Femur (tissue), 1 donor: ENCODE measurements around the gene FMNL1.

Experiments
- DNase-seq: peaks from one replicate; pipeline ENCODE4 v3.0.0-alpha.2; 2017

The FMNL1 gene

DNA sequence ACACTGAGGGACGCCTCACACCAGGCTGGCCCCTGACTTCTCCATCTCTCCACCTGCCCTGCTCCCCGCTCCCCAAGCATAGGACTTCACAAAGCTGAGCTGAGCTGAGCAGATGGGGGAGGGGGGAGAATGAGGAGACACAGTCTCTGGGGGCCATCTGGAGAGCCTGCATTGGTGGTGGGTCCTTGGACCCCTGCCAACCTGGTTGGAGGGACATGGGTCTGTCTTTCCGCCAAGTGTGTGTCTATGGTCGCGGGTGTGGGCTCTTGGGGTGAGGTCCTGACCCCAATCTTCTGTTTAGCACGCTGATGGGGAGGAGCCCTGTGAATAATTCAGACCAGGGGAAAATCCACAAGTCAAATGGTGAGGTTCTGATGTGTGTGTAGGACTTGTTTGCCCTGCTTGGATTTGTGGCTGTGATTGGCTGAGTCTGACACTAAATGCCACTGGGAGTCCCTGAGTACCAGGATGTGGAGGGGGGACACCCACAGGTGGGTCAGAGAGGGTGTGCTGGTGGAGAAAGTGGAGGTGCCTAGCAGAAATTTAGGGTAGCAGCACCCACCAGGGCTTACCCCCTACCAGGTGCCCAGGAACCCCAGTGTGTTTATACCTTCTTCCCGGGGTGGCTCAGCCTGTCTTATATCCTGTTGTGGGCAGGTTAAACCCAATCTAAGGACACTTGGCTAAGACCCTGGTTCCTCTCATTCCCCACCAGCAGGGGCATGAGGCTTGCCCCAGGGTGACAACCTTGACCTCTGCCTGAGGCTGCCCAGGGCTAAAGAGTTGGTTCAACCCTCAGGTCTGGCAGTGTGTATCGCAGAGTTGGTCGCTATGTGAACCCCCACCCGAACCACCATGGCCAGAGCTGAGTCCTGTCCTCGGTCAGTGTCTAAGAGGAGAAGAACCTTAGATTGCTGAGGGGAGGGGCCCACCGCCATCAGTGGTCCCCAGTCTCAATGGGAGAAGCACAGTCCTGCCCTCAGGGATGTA lies 2.1 kb downstream of the FMNL1 start:
- no peak for DNase-seq

DNA sequence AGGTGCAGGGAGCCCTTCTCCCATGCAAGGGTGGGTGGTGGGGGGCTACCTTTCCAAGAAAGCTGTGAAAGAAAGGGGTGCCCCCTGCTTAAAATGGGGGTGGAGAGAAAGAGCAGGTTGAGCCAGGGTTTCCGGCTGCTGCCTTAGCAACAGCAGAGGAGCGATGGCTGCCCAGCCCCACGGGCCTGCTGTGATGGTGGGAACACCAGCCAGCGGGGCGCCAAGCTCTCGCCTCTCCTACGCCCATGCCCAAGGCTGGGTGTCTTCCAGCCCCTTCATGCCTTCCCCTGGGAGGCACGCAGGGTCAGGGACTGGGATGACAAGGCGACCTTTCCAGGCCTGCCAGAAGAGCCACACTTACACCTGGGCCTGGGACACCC lies 3.0 kb downstream of the FMNL1 start:
- DNase-seq: no peak

DNA sequence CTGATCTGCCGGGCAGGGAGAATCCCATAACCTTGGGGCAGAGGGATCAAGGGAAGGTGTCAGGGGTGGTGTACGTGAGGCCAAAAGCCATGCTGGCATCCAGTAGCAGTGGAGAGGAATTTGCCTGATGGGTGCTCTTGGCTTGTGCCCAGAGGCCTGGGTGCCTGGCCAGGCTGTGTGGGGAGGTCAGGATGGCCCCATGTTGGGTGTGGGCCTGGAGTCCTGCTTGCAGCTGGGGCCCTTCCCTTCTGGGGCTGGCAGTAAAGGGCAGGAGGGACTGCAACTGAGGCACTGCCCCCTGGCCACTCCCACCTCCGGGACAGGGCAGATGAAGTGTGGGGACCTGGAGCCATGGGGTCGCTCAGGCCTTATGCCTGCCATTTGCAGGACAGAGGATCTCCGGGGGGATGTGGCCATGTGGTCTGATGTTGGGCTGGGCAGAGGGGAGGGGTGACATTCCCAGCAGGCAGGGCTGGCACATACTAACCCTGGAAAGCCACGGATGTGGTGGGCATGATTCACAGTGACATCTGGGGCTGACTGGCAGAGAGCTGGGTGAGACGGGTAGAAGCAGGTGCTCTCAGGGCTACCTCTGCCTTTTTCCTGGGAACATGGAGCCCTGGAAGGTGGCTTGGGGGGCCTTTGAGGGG lies 3.5 kb downstream of the FMNL1 start:
- DNase-seq: peak; percentile 41

DNA sequence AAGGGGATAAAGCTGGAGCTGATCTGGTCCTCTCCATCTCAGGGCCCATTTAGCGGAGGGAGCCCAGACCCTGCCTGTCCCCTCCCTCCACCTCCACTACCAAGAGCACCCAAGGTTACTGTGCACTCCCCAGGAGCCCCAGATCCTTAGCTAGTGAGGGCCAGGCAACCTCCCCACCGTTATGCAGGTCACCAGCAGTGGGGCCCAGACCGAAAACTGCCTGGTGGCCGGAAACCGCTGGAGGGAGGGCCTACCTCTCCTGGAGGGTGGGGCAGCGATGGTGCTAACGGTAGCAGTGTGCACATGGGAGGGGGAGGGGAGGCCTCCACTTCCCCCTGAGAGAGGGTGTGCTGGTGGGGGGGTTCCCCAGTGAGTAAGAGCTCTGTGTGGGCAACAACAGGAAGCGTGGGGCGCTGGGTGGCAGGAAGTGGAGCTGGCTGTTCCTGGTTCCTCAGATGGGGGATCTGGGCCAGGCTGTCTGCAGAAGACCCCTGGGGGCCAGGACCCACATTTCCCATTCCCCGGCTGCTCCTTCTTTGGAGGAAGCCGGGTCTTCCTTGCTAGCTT lies 4.4 kb downstream of the FMNL1 start:
- DNase-seq: peak; percentile 83

DNA sequence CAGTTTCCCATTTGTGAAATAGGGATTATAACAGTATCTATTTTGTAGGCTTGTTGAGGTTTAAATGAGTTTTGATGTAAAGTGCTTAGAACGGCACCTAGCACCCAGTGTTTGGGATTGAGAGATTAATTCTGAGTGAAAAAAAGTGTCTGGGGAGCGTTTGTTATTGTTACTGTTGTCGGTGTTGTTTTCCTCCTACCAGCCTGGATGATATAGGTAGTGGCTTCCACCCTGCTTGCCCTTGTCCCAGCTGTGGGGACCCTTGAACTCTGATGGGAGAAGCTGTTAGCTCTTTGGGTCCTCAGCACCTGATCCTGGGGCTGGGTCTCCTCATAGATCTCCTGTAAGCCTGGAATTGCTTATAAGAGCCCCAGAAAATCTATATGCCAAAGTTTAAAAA lies 4.9 kb downstream of the FMNL1 start:
- no peak for DNase-seq

DNA sequence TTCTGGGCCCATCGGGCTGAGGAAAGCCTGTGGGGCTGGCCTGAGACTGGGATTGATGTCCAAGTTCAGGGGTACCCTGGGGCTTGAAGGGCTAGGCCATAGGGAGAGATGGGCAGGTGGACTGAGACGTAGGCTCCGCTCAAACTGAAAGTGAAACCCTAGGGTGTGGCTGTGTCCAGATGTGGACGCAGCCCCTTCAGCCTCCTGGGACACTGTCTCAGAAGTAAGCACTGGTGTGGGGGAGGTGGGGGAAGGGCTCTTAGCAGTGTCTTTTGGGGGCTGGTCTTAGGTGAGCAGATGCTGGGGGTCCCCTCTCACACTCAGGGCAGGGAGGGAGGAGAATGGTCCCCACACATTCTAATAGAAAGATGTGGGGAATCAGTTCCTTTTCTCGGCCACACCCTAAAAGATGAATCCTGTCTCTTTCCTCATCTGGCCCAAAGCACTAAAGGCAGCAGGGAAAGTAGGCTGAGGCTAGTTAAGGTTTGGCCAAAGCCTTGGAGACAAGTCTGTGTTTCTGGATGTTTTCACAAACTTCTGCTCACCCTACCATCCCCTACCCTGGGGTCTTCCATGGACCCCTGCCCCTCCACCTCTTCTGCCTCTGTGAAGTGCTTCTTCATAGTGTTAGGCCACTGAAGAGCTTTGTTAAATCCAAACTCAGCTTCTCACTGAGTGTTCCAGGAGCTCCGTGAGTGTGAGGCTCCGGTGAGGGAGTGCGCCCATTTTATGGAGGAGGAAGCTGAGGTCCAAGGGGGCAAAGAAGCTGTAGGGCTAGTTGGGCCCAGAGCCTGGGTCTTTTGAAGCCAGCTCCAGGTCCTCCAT lies 5.6 kb downstream of the FMNL1 start:
- no peak for DNase-seq

DNA sequence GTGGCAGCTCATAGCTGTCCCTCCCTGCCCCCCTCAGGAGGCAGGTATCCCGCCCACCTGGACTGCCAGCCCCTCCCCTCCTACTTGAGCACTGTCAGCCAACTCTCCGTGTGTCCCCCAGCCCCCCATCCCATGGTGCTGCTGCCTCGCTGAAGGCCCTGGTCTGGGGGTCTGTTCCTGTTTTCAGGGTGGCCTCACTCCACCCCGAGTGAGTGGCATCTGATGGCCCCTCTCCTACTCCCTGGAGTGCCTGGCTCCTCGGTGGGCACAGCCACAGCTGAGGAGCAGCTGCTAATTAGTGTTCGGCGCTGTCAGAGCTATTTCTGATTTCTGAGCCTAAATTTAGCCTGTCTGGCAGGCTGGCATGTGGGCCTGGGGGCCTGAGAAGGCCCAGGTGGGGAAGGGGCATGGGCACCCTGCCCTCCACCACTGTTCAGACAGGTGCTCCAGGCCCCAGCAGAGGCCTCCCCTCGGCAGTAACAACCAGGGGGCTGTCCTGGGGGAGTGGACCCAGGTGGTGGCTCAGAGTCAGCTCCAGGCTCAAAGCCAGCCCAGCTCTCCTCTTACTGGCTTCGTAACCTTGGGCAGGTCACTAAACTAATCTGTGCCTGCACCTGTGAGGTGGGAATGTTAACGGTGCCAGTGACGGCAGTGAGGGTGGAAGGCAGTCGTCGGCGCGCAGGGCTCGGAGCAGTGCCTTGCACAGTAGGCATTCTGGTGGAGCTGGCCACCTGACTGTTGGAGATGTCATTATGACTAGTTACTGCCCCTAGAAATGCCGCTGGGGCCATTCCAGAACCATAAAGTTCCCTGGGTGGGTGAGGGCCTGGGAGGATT lies 6.5 kb downstream of the FMNL1 start:
- no peak for DNase-seq

DNA sequence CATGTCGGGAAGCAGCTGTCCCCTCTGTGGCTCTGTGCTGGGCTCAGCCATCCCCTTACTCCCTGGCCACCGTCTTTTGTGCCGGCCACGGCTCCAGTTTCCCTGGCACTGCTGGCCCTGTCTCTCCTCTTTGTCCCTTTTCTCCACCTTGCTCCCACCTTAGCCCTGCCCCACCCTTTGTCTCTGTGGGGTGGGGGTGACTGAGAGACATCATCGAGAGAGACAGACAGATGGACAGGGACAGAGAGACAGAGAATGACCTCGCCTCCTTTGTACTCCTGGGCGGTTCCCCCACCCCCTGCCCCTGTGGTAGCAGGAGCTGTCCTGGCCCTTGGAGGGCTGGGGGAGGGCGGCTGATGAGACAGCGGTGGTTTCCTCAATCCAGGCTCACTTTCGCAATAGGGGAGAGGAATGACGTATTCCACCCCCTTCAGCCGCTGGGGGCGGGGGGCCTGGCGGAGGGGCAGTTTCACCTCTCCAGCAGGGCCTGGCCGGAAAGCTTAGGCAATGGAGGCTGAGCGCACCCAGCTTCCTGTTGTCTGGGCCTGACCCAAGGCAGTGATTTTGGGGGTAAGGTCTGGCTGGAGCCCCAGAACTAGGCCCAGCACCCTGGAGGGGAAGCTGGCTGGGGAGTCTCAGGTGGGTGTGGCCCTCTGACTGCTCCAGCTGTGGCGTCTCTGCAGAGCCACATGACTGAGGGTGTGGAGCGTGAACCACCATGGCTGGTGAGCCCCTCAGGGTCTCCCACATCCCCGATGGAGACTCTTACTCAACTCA lies 7.3 kb downstream of the FMNL1 start:
- peak; percentile 86 for DNase-seq

DNA sequence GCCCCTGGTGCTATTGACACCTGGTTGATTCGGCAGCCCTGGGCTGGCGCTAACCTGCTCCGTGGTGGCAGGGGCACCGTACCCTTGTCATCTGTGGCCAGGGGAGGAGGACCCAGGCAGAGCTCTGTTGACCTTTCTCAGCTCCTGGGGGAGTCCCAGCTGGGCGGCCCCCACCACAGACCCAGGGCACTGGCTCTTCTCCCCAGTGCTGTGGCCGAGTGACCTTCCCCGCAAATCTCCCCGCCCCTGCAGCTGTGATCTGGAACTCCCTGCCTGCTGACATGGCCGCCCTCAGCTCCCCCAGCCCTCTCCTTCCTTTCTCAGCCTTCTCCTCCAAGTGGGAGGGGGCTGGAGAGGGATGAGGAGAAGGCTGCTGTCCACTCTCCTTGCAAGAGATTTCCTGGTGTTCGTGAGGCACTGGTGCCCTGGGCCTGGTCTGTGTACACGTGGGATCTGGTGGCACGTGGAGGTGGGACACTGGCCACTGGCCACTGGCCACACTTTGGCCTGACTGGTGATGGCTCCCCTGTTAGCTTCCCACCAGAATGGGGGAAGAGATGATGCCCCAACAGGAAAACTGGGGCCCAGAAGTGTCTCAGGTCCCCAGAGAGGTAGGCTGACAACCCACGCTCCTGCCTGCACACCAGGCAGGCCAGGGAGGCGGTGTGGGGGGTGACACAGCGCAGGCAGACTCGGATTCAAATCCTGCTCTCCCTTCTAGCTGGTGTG lies 8.2 kb downstream of the FMNL1 start:
- DNase-seq: no peak

DNA sequence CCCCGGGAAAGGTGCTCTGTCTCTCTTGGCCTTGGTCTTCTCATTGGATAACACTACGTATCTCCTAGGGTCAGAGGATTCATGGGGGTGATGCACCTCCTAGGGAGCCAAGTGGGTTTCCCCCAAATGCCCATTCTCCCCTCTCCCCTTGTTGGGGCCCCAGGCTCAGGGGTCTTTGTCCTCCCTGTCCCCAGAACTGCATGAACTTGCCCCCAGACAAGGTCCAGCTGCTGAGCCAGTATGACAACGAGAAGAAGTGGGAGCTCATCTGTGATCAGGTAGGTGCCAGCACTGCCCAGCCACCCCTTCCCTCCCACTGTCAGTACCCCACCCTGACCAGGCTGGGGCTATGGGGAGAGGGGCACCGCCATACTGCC lies 8.7 kb downstream of the FMNL1 start:
- no peak for DNase-seq

DNA sequence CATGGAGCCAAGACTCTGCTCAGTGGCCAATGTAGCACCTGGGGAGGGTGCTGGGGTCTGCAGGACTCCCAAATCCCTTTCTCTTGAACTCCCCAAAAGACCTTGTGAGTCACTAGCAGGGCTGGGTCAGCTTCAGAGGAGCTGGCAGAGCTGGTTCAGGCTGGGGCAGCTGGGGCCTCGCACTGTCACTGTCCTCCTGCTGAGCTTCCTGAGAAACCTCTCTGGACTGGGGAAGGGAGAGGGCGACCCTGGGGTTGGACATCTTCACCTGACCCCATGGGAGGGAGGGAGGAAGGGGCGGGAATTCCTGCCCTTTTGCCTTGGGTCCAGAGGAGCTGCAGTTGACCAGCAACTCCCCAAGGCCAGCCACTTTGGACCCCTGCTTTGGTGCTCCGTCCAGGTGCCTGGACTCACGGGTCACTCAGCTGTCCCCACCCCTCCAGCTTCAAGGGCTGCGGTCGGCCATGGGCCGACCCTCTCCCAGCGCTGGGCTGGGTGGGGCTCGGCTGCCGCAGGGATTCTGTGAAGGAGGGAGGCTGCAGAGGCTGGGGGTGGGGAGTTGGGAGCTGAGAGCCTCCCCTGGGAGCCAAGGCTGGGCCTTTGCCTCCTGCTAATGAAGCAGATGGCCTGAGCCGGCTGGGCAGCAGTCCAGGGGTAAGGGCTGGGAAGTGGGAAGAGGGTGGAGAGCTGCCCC lies 9.2 kb downstream of the FMNL1 start:
- no peak for DNase-seq

DNA sequence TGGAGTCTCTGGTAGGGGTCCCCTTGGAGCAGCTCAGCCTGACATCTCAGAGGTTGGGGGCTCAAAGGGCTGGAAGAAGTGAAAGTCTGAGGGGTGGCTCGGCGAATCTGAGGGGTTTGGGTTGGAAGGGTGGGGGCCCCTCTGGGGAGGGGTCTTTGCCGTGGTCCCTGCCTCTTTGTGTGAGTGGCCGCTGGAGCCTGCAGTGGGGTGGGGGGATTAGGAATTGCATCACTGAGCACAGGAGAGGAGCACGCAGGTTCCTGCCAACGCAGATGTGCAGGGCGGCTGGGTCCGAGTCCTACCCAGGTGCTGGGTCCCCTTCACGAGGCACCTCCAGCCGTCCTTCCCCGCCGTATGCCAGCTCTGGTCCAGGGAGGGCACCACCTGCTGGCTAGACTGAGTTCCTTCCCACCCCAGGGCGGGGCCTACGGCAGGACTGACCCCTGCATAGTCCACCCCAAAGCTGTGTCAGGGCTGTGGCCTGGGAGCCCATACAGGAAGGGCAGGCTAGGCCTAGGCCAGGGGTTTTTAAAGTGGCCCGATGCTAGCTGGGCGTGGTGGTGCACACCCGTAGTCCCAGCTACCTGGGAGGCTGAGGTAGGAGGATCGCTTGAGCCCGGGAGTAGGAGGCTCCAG lies 9.9 kb downstream of the FMNL1 start:
- no peak for DNase-seq

DNA sequence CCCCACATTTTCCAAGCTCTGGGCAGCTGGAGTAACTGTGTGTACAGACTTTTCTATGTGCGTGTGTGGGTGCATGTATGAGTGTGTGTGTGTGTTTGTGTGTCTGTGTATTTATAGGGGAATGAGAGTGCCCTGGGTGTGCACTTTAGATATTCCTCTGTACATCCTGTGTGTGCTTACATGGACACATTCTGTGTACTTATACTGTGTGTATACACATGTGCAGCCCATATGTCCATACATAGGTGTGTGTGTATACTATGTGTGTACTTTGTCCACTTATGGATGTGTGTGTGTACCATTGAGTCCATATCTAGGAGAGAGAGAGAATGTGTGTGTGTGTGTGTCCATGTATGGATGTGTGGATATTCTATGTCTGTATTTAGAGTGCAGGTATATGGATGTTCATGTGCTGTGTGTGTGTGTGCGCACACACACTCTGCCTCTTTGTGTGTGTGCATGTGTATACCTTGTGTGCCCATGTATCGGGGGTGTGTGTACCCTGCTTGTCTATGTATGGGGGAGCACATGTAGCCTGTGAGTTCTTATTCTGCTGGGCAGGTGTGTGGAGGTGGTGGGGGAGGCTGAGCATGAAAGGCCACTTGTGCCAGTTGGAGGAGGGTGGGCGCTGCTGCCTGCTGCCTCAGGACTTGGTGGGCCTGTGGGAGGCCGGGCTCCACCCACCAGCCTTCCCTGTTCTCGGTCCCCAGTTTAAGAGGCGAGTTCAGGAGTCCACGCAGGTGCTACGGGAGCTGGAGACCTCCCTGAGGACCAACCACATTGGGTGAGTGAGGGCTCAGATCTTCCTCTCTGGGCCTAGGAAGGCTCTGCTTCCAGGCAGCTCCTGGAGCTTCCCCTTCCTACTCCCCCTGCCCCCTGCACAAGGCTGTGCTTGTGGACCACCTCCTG lies 11.1 kb downstream of the FMNL1 start:
- DNase-seq: no peak

DNA sequence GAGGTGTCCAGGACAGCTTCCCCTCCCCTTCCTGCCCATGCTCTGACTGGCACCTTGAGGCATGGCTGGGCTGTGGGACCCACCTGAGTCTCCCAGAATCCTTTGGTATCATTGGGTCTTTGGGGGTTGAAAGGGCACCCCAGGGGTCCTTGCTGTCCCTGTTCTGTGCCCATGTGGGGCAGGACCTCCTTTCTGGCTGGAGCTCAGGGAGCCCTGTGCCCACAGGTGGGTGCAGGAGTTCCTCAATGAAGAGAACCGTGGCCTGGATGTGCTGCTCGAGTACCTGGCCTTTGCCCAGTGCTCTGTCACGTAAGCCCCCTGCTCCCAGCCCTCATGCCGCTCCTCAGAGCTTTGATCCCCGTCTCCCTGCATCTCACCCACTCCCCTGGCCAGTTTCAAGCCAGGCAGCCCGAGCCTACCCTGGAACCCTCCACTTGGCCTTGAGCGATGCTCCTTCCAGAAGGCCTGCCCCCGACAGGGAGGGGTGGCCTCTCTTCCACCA lies 11.8 kb downstream of the FMNL1 start:
- no peak for DNase-seq

DNA sequence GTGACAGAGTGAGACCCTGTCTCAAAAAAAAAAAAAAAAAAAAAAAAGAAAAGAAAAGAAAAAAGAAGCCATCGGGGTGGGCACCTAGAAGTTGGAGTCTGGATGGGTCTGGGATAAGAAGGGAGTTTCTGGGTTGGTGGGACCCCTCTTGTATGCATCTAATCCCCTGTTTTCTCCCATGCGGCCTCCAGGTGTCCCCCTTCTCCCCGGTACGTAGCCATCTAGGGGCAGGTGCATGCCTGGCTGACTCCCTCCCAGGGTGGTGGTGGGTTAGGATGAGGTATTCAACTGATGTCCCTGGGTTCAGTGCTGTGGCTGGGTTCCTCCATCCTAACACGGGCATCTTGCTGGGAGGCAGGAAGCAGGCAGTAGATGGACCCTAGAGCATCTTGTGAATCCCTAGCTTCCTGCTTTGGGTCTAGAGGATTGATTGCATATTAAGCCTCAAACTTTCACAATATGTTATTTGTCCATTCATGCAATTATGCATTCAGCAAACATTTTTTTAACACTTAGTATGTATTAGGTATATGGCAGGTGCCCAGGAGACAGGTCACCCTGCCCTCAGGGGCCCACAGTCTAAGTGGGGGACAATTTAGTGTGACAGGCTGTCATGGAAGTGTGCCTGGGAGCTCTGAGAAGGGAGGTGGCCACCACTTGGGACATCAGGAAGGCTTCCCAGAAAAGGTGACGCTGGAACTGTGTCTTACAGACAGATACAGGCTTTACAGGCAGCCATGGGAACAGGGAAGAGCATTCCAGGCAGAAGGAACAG lies 13.1 kb downstream of the FMNL1 start:
- DNase-seq: no peak

DNA sequence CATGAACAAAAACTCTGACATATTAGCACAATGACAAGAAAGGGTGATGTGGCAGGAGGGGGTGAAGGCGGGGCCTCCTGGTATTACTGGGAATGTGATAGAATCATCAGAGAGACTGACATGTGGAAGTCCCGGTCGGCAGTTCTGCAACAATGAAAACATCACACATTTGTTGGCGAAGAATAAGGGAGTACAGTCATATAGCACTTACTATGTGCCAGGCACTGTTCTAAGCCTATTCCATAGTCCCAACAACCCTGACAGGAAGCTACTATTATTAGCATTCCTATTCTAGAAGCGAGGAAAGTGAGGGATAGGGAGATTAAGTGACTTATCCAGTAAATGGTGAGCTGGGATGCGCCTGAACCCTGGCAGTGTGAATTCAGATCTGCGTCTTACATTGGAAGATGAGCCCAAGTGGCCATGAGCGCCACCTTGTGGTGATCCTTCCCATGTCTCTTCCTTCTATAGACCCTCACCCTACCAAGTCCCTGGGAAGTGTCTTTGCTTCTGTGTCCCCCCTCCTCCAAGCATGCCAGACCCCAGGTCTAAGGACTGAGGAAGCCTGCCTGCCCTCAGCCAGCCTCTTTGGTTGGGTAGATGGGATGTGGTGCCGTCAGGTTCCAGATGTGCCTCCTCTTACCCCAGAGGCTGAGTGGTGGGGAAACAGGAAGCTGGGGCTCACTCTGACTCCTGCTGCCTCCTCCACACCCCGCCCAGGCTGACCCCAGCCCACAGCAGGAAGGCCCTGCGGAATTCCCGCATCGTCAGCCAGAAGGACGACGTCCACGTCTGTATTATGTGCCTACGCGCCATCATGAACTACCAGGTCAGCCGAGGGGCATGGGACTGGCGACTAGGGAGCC lies 14.0 kb downstream of the FMNL1 start:
- DNase-seq: peak; percentile 72
